HepG2 (cell line): ENCODE data around the gene PMS1. TPM values are rescaled to one million over a fixed set of nuclear protein-coding genes. Genes with fewer than 3 reads are reported as not detected.

ENCODE experiments used
- CBX5 ChIP-seq: sonication (generic); formaldehyde crosslinking; IDR thresholded peaks from 2 replicates; pipeline ENCODE4 v1.4.0; 2020; ENCODE audit warnings: missing genetic modification reagents, borderline replicate concordance
- CC2D1A ChIP-seq: sonication (generic); formaldehyde crosslinking; IDR thresholded peaks from 2 replicates; pipeline ENCODE4 v1.8.1; 2023; ENCODE audit warnings: mild to moderate bottlenecking, missing genetic modification reagents
- ELF4 ChIP-seq: sonication (generic); formaldehyde crosslinking; IDR thresholded peaks from 2 replicates; pipeline ENCODE4 v1.5.0; 2020; ENCODE audit warnings: missing genetic modification reagents, mild to moderate bottlenecking, moderate library complexity, borderline replicate concordance
- ESRRA ChIP-seq: sonication (generic); formaldehyde crosslinking; IDR thresholded peaks from 2 replicates; pipeline ENCODE4 v1.5.1; 2020; ENCODE audit warnings: mild to moderate bottlenecking, low read depth, missing genetic modification reagents
- FOXM1 ChIP-seq: sonication (generic); formaldehyde crosslinking; IDR thresholded peaks from 2 replicates; pipeline ENCODE4 v1.5.0; 2020; ENCODE audit warnings: missing genetic modification reagents
- GMEB2 ChIP-seq: IDR thresholded peaks from 2 replicates; pipeline ENCODE4 v1.6.1; 2016; ENCODE audit warnings: missing biosample characterization, missing genetic modification reagents, low read depth
- MAFK ChIP-seq, 2 experiments: IDR thresholded peaks in 1 of 2; conservative IDR thresholded peaks in 1 of 2; 2 replicates each; pipeline ENCODE4 v1.6.1; 2011; ENCODE audit warnings: improper control_type of control experiment in 2 of 2, low read length in 2 of 2
- MBD4 ChIP-seq: IDR thresholded peaks from 2 replicates; pipeline ENCODE4 v1.6.1; 2012; ENCODE audit warnings: low read length, inconsistent platforms, borderline replicate concordance
- MTF1 ChIP-seq: sonication (generic); formaldehyde crosslinking; IDR thresholded peaks from 2 replicates; pipeline ENCODE4 v1.5.0; 2020; ENCODE audit warnings: missing genetic modification reagents
- RARG ChIP-seq: sonication (generic); formaldehyde crosslinking; IDR thresholded peaks from 2 replicates; pipeline ENCODE4 v1.4.0; 2020; ENCODE audit warnings: low read depth, mild to moderate bottlenecking, missing genetic modification reagents
- SNAPC2 ChIP-seq: sonication (generic); formaldehyde crosslinking; IDR thresholded peaks from 2 replicates; pipeline ENCODE4 v1.8.1; 2022; ENCODE audit warnings: mild to moderate bottlenecking, missing genetic modification reagents
- ZBTB21 ChIP-seq: sonication (generic); formaldehyde crosslinking; IDR thresholded peaks from 2 replicates; pipeline ENCODE4 v1.4.0; 2020; ENCODE audit warnings: missing genetic modification reagents
- ZBTB7A ChIP-seq: sonication (generic); formaldehyde crosslinking; IDR thresholded peaks from 2 replicates; pipeline ENCODE4 v1.8.0; 2022; ENCODE audit warnings: mild to moderate bottlenecking, missing genetic modification reagents
- ZEB1 ChIP-seq: IDR thresholded peaks from 2 replicates; pipeline ENCODE4 v1.6.1; 2012; ENCODE audit warnings: mild to moderate bottlenecking, low read depth, inconsistent platforms; ENCODE audit not compliant: insufficient replicate concordance
- ZFP36L1 ChIP-seq: sonication (generic); formaldehyde crosslinking; IDR thresholded peaks from 2 replicates; pipeline ENCODE4 v1.8.0; 2022; ENCODE audit warnings: mild to moderate bottlenecking, missing genetic modification reagents, moderate library complexity
- ZMYM4 ChIP-seq: sonication (generic); formaldehyde crosslinking; IDR thresholded peaks from 2 replicates; pipeline ENCODE4 v1.8.1; 2023; ENCODE audit warnings: mild to moderate bottlenecking, missing genetic modification reagents
- ZNF576 ChIP-seq: sonication (generic); formaldehyde crosslinking; IDR thresholded peaks from 2 replicates; pipeline ENCODE4 v1.4.0; 2020; ENCODE audit warnings: mild to moderate bottlenecking, missing genetic modification reagents
- ZNF841 ChIP-seq: sonication (generic); formaldehyde crosslinking; IDR thresholded peaks from 2 replicates; pipeline ENCODE4 v1.8.1; 2023; ENCODE audit warnings: missing genetic modification reagents, borderline replicate concordance
- ZSCAN21 ChIP-seq: sonication (generic); formaldehyde crosslinking; IDR thresholded peaks from 2 replicates; pipeline ENCODE4 v1.8.0; 2022; ENCODE audit warnings: mild to moderate bottlenecking, missing genetic modification reagents, moderate library complexity, borderline replicate concordance
- polyA plus RNA-seq, 8 experiments: library from polyadenylated mRNA; depleted of rRNA in 3 of 8; stranded (reverse) in 7 of 8; unstranded in 1 of 8; fragments of >200 nt; fragmentation: Illumina TruSeq in 4 of 8; extraction: Trizol in 4 of 8; gene quantifications; 2 replicates each; pipeline versions ENCODE4 v1.2.1 to v1.2.3, GENCODE V29; 2011 to 2016; ENCODE audit warnings: low read depth in 4 of 8, missing spikeins in 1 of 8, mixed read lengths in 1 of 8; ENCODE audit not compliant: insufficient read depth in 1 of 8
- total RNA-seq, 5 experiments: library from RNA; depleted of rRNA; stranded (reverse); fragments of >200 nt; fragmentation: Illumina TruSeq; extraction: Trizol; gene quantifications; 2 replicates each; pipeline ENCODE4 v1.2.3, GENCODE V29; 2016; ENCODE audit warnings: low read depth in 1 of 5
- TF ChIP-seq, protein P1 (sequence below): sonication (generic); formaldehyde crosslinking; IDR thresholded peaks from 2 replicates; pipeline ENCODE4 v1.4.0; 2020; ENCODE audit warnings: missing genetic modification reagents
- TF ChIP-seq, protein P2 (sequence below): IDR thresholded peaks from 2 replicates; pipeline ENCODE4 v1.6.1; 2018; ENCODE audit warnings: missing genetic modification reagents

The PMS1 gene
- total and polyA plus RNA-seq, 2 of the 13 experiments (the other 11 are each of a cell fraction or from before 2014, with no cell fraction given): 14.6 to 39.9 TPM

GRCh38 chr2:189783927-189784867 lies at the start of gene PMS1, which contains the start of gene ORMDL1 (continued):
- TF ChIP-seq, protein P1, sequence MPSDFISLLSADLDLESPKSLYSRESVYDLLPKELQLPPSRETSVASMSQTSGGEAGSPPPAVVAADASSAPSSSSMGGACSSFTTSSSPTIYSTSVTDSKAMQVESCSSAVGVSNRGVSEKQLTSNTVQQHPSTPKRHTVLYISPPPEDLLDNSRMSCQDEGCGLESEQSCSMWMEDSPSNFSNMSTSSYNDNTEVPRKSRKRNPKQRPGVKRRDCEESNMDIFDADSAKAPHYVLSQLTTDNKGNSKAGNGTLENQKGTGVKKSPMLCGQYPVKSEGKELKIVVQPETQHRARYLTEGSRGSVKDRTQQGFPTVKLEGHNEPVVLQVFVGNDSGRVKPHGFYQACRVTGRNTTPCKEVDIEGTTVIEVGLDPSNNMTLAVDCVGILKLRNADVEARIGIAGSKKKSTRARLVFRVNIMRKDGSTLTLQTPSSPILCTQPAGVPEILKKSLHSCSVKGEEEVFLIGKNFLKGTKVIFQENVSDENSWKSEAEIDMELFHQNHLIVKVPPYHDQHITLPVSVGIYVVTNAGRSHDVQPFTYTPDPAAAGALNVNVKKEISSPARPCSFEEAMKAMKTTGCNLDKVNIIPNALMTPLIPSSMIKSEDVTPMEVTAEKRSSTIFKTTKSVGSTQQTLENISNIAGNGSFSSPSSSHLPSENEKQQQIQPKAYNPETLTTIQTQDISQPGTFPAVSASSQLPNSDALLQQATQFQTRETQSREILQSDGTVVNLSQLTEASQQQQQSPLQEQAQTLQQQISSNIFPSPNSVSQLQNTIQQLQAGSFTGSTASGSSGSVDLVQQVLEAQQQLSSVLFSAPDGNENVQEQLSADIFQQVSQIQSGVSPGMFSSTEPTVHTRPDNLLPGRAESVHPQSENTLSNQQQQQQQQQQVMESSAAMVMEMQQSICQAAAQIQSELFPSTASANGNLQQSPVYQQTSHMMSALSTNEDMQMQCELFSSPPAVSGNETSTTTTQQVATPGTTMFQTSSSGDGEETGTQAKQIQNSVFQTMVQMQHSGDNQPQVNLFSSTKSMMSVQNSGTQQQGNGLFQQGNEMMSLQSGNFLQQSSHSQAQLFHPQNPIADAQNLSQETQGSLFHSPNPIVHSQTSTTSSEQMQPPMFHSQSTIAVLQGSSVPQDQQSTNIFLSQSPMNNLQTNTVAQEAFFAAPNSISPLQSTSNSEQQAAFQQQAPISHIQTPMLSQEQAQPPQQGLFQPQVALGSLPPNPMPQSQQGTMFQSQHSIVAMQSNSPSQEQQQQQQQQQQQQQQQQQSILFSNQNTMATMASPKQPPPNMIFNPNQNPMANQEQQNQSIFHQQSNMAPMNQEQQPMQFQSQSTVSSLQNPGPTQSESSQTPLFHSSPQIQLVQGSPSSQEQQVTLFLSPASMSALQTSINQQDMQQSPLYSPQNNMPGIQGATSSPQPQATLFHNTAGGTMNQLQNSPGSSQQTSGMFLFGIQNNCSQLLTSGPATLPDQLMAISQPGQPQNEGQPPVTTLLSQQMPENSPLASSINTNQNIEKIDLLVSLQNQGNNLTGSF (CRISPR knock-in tag): peak; percentile 87
- peak; percentile 86; the same call in 1 of the 2 replicates for TF ChIP-seq ZFP36L1
- TF ChIP-seq ZBTB7A (CRISPR knock-in tag): peak; percentile 86; the same call in 1 of the 2 replicates
- TF ChIP-seq ZBTB21 (CRISPR knock-in tag): peak; percentile 37
- no peak for TF ChIP-seq MBD4
- TF ChIP-seq, protein P2, sequence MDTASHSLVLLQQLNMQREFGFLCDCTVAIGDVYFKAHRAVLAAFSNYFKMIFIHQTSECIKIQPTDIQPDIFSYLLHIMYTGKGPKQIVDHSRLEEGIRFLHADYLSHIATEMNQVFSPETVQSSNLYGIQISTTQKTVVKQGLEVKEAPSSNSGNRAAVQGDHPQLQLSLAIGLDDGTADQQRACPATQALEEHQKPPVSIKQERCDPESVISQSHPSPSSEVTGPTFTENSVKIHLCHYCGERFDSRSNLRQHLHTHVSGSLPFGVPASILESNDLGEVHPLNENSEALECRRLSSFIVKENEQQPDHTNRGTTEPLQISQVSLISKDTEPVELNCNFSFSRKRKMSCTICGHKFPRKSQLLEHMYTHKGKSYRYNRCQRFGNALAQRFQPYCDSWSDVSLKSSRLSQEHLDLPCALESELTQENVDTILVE (CRISPR knock-in tag): peak; percentile 71
- peak; percentile 89 for TF ChIP-seq SNAPC2 (CRISPR knock-in tag)
- peak; percentile 90 for TF ChIP-seq ZMYM4 (CRISPR knock-in tag)
- 0 out of 2 replicates have a peak, but pooled peaks have one; percentile 42 for TF ChIP-seq CBX5 (CRISPR knock-in tag)
- TF ChIP-seq MAFK (conservative IDR thresholded peaks at IDR 0.05 in 1 of 2, IDR thresholded peaks at IDR 0.05 in 1 of 2; ENCODE audit: low read length in 2 of 2): no peak
- peak; percentile 94 for TF ChIP-seq RARG (CRISPR knock-in tag)
- TF ChIP-seq ZSCAN21 (CRISPR knock-in tag): peak; percentile 52; the same call in 1 of the 2 replicates
- no peak; the same call in 1 of the 2 replicates for TF ChIP-seq ESRRA (CRISPR knock-in tag)
- TF ChIP-seq MTF1 (CRISPR knock-in tag): peak; percentile 96
- TF ChIP-seq GMEB2: peak; percentile 90; the same call in 1 of the 2 replicates
- TF ChIP-seq ELF4 (CRISPR knock-in tag): 0 out of 2 replicates have a peak, but pooled peaks have one; percentile 83
- no peak for TF ChIP-seq CC2D1A (CRISPR knock-in tag)
- TF ChIP-seq ZNF841 (CRISPR knock-in tag): 0 out of 2 replicates have a peak, but pooled peaks have one; percentile 68
- TF ChIP-seq ZNF576 (CRISPR knock-in tag): peak; percentile 86; the same call in 1 of the 2 replicates
- peak; percentile 43; the same call in 1 of the 2 replicates for TF ChIP-seq FOXM1
- no peak for TF ChIP-seq ZEB1
